Chondrocyte (in vitro differentiated cells): ENCODE results near the gene SLC25A39. TPM values are rescaled to one million over a fixed set of nuclear protein-coding genes. Genes with fewer than 3 reads are reported as not detected.
"Not testable (repeated sequence)": the region's sequence is repeated elsewhere in the genome, so short reads cannot be mapped to it uniquely, and the experiment has no call there.

Experiments used
- DNase-seq: peaks from one replicate; pipeline ENCODE4 v3.0.0; 2021; ENCODE audit warnings: mixed read lengths, low spot score
- H3K27ac Mint-ChIP-seq: one replicate; pipeline ENCODE4 v1.8.0; 2021; ENCODE audit warnings: mild to moderate bottlenecking, moderate library complexity, mixed read lengths; ENCODE audit not compliant: unreplicated experiment
- H3K27me3 Mint-ChIP-seq: 2 replicates; pipeline ENCODE4 v1.8.0; 2021; ENCODE audit warnings: low read depth, mixed read lengths
- H3K36me3 Mint-ChIP-seq: 2 replicates; pipeline ENCODE4 v1.8.0; 2021; ENCODE audit warnings: low read depth, mixed read lengths
- H3K4me1 Mint-ChIP-seq: 2 replicates; pipeline ENCODE4 v1.8.0; 2021; ENCODE audit warnings: low read depth, mild to moderate bottlenecking, mixed read lengths
- H3K4me3 Mint-ChIP-seq: one replicate; pipeline ENCODE4 v1.8.0; 2021; ENCODE audit warnings: mild to moderate bottlenecking, moderate library complexity, mixed read lengths; ENCODE audit not compliant: unreplicated experiment
- H3K9me3 Mint-ChIP-seq: 2 replicates; pipeline ENCODE4 v1.8.0; 2021; ENCODE audit warnings: low read depth, mixed read lengths
- CTCF ChIP-seq: fragments of 200-600 bp; sonication (generic); IDR thresholded peaks from 2 replicates; pipeline ENCODE4 v1.5.0; 2021; ENCODE audit warnings: antibody characterized with exemption, mild to moderate bottlenecking, moderate library complexity
- total RNA-seq: library from RNA; stranded (reverse); gene quantifications from 3 replicates; pipeline ENCODE4 v1.2.1, GENCODE V29; 2021

The SLC25A39 gene
- total RNA-seq, 1 donor from 2014 or later, result 84.1 TPM

GRCh38 chr17:44334315-44334714 is 9.7 kb upstream of the SLC25A39 start:
- no peak for DNase-seq
- TF ChIP-seq CTCF, result no peak
- H3K27ac Mint-ChIP-seq, result no peak overlapping the region
- H3K9me3 Mint-ChIP-seq, result no peaks in the 10 kb centered on the region
- no peak overlapping the region for H3K4me3 Mint-ChIP-seq
- H3K36me3 Mint-ChIP-seq, result no peaks in the 10 kb centered on the region
- H3K4me1 Mint-ChIP-seq, result peaks cover 3% of the 10 kb centered on the region
- H3K27me3 Mint-ChIP-seq, result peaks cover 2% of the 10 kb centered on the region

- Mint-ChIP-seq H3K27ac (no peak overlapping the region), H3K4me3 (no peak overlapping the region), H3K9me3 (no peaks in the 10 kb centered on the region), H3K4me1 (peaks cover 3% of the 10 kb centered on the region), H3K27me3 (peaks cover 2% of the 10 kb centered on the region), H3K36me3 (no peaks in the 10 kb centered on the region)
- DNase-seq, result no peak
- TF ChIP-seq CTCF, result no peak
Observed at GRCh38 chr17:44333371-44333770, 8.7 kb upstream of the SLC25A39 start.

- Mint-ChIP-seq H3K9me3 (no peaks in the 10 kb centered on the region), H3K27ac (no peak overlapping the region), H3K4me3 (no peak overlapping the region), H3K27me3 (peaks cover 2% of the 10 kb centered on the region), H3K36me3 (no peaks in the 10 kb centered on the region), H3K4me1 (peaks cover 9% of the 10 kb centered on the region)
- peak; percentile 93 for TF ChIP-seq CTCF
- no peak for DNase-seq
Observed at GRCh38 chr17:44331249-44331760, 6.7 kb upstream of the SLC25A39 start.

GRCh38 chr17:44330263-44330662 is 5.6 kb upstream of the SLC25A39 start:
- not testable (repeated sequence) for DNase-seq, H3K36me3 Mint-ChIP-seq, H3K4me3 Mint-ChIP-seq, H3K9me3 Mint-ChIP-seq, H3K27me3 Mint-ChIP-seq, H3K27ac Mint-ChIP-seq
- H3K4me1 Mint-ChIP-seq, result peaks cover 16% of the 10 kb centered on the region

GRCh38 chr17:44329516-44329915 is 4.9 kb upstream of the SLC25A39 start:
- H3K4me3 Mint-ChIP-seq, DNase-seq, H3K36me3 Mint-ChIP-seq, H3K27me3 Mint-ChIP-seq, H3K9me3 Mint-ChIP-seq, H3K27ac Mint-ChIP-seq: not testable (repeated sequence)
- H3K4me1 Mint-ChIP-seq, result peaks cover 19% of the 10 kb centered on the region

- Mint-ChIP-seq H3K9me3 (no peaks in the 10 kb centered on the region), H3K27me3 (no peaks in the 10 kb centered on the region), H3K36me3 (no peaks in the 10 kb centered on the region), H3K4me1 (peaks cover 27% of the 10 kb centered on the region), H3K4me3 (no peak overlapping the region), H3K27ac (no peak overlapping the region)
- no peak for DNase-seq
- no peak for TF ChIP-seq CTCF
Observed at GRCh38 chr17:44327715-44328449, 3.3 kb upstream of the SLC25A39 start.
